HL-60 (cell line): ENCODE measurements around the gene CDYL2.

Experiments used
- GABPA ChIP-seq: IDR thresholded peaks from 2 replicates; pipeline ENCODE4 v1.6.1; 2012; ENCODE audit warnings: low read depth
- POLR2AphosphoS5 ChIP-seq: IDR thresholded peaks from 2 replicates; pipeline ENCODE4 v1.6.1; 2012; ENCODE audit warnings: low read depth
- TF ChIP-seq, protein P1 (sequence below): IDR thresholded peaks from one replicate; pipeline ENCODE4 v1.5.1; 2011; ENCODE audit warnings: low read length, control low read depth, inconsistent platforms; ENCODE audit not compliant: insufficient read depth
- TF ChIP-seq, protein P2 (sequence below): IDR thresholded peaks from 2 replicates; pipeline ENCODE4 v1.6.1; 2012; ENCODE audit warnings: low read depth; ENCODE audit not compliant: insufficient replicate concordance

DNA sequence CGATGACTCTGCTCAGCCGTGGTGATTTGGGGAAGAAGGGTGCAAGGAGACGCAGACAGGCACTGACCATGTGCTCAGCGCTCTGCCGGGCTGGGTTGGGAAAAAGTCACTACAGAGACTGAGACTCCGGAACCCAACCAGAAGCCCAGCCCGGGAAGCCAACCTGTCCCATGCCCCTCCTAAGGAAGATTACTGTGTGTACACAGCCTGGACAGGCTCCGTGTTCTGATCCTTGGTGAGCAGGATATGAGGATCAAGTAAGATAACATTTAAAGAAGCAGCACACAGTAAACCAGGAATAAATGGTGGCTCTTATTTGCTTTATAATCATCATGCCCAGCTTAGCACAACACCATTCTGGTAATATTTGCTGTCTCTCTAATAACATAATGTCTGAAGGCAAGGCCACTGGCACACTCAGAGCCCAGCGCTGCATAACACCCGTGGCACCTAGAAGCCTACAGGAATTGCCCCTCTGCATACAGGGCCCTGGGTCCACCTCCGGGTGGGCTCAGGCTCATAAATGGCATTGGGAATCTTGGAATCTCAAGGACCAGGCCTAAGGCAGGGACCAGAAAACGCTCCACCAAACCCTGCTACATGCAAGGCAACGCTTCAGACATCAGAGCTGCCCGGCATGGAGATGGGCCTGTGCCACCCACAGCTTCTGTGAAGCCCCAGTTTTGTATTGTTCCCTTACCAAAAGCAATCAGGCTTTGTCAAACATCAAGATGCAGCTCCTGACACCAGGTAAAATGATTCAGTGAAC lies 150.1 kb downstream of the CDYL2 start:
- TF ChIP-seq, protein P1, sequence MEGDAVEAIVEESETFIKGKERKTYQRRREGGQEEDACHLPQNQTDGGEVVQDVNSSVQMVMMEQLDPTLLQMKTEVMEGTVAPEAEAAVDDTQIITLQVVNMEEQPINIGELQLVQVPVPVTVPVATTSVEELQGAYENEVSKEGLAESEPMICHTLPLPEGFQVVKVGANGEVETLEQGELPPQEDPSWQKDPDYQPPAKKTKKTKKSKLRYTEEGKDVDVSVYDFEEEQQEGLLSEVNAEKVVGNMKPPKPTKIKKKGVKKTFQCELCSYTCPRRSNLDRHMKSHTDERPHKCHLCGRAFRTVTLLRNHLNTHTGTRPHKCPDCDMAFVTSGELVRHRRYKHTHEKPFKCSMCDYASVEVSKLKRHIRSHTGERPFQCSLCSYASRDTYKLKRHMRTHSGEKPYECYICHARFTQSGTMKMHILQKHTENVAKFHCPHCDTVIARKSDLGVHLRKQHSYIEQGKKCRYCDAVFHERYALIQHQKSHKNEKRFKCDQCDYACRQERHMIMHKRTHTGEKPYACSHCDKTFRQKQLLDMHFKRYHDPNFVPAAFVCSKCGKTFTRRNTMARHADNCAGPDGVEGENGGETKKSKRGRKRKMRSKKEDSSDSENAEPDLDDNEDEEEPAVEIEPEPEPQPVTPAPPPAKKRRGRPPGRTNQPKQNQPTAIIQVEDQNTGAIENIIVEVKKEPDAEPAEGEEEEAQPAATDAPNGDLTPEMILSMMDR = no peak
- TF ChIP-seq GABPA (no peak), POLR2AphosphoS5 (no peak)
- TF ChIP-seq, protein P2, sequence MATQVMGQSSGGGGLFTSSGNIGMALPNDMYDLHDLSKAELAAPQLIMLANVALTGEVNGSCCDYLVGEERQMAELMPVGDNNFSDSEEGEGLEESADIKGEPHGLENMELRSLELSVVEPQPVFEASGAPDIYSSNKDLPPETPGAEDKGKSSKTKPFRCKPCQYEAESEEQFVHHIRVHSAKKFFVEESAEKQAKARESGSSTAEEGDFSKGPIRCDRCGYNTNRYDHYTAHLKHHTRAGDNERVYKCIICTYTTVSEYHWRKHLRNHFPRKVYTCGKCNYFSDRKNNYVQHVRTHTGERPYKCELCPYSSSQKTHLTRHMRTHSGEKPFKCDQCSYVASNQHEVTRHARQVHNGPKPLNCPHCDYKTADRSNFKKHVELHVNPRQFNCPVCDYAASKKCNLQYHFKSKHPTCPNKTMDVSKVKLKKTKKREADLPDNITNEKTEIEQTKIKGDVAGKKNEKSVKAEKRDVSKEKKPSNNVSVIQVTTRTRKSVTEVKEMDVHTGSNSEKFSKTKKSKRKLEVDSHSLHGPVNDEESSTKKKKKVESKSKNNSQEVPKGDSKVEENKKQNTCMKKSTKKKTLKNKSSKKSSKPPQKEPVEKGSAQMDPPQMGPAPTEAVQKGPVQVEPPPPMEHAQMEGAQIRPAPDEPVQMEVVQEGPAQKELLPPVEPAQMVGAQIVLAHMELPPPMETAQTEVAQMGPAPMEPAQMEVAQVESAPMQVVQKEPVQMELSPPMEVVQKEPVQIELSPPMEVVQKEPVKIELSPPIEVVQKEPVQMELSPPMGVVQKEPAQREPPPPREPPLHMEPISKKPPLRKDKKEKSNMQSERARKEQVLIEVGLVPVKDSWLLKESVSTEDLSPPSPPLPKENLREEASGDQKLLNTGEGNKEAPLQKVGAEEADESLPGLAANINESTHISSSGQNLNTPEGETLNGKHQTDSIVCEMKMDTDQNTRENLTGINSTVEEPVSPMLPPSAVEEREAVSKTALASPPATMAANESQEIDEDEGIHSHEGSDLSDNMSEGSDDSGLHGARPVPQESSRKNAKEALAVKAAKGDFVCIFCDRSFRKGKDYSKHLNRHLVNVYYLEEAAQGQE = no peak
